GM19035 (cell line): ENCODE data around the gene CRYBA4.

ENCODE experiments used
- ATAC-seq: cut with Tn5 transposase; IDR thresholded peaks from one replicate; pipeline ENCODE4 v1.9.1; 2021; ENCODE audit not compliant: unreplicated experiment

CRYBA4 gene

GRCh38 chr22:26658671-26659478 is 37.1 kb downstream of the CRYBA4 start:
- peak; percentile 59 for ATAC-seq

DNA sequence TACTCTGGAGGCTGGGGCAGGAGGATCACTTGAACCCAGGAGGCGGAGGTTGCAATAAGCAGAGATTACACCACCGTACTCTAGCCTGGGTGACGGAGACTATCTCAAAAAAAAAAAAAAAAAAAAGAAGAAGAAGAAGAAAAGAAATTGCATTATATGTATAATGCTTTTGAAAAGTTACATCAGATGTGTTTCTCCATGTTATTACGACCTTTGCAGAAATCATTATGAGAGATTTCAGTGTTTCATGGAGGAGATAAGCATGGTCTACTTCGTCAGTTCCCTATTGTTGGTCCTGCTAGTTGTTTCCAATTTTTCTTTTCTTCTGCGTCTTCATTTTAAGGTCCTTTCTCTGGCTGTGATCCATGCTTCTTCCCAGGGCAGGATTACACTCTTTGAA is 38.6 kb downstream of the CRYBA4 start:
- no peak for ATAC-seq

DNA sequence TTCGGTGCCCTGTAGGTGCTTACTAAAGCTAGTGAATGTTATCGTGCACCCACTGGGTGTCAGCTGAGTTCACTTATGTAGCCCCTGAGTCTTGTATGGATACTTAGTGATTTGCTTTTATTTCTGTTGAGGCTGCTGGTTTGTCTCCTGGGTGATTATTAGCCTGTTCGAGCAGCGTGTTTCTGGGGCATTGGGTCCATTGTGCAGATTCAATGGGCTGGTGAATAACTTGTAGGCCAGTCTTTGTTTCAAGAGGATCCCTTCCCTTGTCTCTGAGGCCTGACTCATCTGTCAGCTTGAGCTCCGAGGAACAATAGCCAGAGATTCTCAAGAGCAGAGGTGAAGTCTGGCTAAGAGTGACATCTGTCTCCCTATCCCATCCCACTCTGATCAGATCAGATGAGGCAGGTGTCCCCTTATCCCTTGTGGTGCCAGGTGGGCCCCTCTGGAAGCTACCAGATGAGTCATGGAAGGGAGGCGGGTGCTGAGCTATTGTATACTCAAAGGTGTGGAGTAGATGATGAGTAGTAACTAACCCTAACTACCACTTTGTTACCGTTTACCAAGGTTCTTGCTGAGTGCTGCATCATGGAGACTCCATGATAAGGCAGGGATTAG is 39.3 kb downstream of the CRYBA4 start:
- no peak for ATAC-seq

- ATAC-seq = no peak
These were observed 40.4 kb downstream of the CRYBA4 start for GRCh38 chr22:26662160-26662559.

DNA sequence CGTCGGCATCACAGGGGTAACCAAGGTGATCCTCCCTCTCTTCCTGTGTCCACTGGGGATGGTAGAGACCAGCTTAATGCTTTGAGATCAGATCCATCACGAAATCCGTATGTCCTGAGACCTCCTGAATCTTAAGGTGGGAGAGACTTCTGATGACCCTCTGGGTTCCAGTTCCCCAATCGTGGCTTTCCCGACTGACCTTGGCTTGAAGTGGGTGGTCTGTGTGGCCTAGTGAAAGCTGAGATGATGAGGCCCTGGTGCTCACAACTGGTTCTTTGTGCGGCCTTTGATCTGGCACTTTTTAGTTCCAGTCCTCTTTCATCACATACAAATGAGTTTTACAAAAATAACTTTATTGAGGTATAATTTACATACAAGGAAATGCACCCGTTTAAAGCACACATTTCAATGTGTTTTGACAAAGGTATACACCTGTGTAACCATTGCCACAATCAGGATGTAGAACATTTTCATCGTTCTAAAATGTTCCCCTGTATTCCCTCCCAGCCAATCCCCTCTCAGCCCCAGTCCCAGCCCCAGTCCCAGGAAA is 41.7 kb downstream of the CRYBA4 start:
- no peak for ATAC-seq

DNA sequence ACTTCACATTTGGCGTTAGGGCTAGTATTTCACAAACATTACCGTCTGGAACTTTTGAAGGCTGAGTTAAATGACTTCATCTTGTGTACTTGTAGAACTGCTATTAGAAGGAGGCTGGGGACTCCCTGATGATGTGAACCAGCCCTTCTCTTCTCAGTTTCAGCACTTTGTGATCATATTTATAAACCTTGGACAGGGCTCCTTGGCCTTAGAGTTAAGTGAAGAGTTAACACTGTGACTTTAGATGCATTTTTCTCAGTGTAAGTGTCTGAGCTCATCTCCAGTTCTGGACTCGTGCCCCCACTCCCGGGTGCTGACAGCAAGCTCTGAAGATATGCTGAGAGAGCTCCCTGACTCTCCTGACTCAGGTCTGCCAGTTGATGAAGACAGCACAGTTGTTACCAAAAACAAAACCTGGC is 44.1 kb downstream of the CRYBA4 start:
- peak; percentile 11 for ATAC-seq

- ATAC-seq = no peak
These were observed 45.4 kb downstream of the CRYBA4 start for GRCh38 chr22:26667140-26667539.

- no peak for ATAC-seq
These were observed 47.3 kb downstream of the CRYBA4 start for GRCh38 chr22:26669060-26669481.

- no peak for ATAC-seq
These were observed 48.7 kb downstream of the CRYBA4 start for GRCh38 chr22:26670459-26670858.

DNA sequence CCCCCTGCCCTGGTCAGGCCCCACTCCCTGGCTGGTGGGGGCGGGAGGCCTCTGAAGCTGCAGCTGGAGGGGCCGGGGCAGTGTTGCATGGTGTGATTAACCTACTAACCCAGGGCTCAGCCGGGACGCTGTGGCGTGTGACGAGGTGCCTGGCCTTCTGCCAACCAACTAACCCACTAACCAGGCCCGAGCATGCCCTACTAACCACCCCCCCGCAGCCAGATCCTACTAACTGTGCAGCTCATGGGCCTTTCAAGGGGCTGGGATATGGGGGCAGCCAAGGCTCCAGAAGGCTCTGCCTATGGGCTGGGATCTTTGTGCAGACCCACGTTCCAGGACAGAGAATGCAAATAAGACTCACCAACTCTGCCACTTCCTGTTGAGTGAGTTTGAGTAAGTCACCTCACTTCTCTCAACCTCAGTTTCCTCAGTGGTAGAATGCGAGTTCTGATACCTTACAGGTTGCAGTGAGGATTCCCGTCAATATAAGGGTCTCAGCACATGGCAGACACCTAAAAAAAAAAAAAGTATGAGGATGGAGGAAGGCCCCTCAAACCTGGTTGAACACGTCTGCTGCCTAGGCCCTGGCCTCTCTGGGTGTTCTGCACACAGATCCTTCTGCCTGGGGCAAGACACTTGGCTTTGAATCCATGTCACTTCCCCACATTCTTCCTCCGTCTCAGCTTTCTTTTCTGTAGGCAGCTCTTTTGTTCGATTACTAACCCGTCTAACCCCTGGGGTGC is 49.7 kb downstream of the CRYBA4 start:
- peak; percentile 25 for ATAC-seq

DNA sequence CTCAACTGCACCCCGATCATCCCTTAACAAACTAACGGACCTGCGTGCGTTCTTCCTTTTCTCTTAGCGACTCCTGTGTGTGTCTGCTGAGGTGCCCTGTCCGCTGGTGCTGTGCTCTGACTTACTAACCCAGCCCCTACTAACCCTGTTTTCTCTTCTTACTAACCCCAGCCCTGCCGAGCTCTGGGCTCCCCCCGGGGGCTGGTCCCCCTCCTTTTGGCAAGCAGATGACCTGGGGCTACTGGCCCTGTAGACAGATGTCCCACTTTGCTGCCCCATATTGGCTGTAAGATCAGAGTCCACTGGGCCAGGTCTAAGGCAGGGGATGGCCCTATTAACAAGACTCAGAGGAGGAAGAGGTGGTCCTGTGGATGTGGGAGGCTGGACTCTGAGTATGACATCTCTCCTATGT is 50.3 kb downstream of the CRYBA4 start:
- no peak for ATAC-seq

DNA sequence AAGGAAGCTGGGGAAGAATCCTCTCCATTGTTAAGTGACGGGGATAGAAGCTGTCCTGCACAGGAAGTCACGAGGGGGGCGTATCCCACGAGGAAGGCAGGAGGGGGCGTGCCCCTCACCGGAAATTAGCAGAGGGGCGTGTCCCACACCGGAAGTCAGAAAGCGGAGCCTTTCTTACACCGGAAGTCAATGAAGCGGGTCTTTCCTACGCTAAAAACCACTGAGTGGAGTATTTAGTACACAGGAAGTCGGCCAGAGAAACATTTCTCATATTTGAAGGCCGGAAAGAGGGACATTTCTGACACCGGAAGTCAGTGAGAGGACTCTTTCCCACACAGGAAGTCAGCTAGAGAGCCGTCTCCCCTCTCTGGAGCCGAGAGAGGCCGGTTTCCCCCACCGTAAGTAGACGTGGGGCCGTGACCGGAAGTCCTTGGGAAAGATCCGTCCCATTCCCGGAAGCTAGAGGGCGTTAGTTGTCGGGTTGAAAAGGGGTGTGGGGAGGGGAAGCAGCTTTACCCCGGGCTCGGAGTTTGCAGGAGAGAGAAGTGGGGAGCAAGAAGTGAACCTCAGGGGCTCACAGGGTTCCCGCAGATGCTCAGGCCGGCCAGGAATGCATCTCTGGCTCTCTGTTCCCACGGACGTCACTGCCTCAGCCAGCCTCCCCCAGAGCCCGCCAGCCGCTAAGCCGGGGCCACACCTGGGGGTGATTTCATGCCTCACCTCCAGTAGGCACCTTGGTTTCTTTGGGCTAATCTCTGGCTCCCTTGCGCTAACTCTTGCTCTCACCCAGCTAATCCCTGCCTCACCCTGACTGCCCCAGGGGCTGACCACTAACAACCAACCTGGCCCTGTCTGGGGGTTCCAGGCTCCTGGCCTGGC is 51.1 kb downstream of the CRYBA4 start:
- peak; percentile 69 for ATAC-seq

DNA sequence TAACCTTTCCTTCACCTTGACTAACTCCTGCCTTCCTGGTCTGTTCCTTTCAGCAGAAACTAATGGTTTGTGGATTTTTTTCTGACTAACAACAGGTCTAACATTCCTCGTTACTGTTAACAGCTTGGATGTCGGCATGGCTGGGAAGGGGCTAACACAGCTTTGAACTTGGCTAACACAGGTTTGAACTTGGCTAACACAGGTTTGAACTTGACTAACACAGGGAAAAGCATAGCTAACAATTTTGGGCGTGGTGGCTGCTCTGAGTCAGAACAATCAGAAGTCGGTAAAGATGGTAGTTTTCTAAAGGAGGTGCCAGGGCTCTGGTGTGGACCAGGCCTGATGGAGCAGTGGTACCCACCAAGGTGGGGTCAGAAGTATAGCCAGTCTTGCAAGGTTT is 51.7 kb downstream of the CRYBA4 start:
- no peak for ATAC-seq

DNA sequence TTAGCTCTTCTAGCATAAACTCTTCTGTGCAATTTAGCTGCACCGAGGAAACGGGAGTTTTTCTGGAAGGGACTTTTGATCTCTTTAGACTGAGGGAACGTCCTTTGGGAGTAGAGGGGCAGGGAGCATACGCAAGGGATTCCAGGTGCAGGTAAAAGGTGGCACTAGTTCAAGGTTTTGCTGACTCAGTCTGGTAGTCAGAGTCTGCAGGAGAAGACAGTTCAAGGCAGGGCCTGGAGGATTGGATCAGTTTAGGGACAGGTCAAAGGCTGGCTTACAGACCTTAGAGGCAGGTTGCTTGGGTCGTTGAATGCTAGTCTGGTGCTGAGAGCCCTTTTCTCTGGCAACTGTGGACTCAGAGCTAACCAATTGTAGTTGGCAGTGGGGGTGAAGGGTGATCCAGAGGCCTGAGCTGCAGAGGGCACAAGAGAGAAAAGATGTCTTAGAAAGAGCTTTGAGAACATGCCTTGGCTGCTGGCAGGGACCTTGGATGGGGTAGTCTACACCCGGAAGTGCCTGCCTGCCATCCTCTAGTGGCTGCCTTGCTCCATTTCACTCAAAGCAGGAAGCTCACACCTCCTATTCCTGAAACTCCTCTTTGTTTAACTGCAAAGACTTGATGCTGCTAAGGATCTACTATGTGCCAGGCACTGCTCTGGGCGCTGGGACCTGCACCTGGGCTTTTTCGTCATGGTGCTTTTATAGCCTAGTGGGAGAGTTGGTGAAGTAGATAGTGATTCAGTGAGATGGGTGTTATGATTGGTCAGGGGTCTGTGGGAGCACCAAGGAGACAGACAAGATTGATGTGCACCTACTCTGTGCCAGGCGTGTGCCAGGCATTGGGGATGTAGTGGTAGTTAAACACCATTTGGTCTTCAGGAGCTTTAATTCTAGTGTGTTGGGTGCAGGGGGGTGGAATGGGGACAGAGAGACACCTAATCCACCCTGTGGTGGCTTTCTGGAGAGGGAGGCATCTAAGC is 52.7 kb downstream of the CRYBA4 start:
- no peak for ATAC-seq

DNA sequence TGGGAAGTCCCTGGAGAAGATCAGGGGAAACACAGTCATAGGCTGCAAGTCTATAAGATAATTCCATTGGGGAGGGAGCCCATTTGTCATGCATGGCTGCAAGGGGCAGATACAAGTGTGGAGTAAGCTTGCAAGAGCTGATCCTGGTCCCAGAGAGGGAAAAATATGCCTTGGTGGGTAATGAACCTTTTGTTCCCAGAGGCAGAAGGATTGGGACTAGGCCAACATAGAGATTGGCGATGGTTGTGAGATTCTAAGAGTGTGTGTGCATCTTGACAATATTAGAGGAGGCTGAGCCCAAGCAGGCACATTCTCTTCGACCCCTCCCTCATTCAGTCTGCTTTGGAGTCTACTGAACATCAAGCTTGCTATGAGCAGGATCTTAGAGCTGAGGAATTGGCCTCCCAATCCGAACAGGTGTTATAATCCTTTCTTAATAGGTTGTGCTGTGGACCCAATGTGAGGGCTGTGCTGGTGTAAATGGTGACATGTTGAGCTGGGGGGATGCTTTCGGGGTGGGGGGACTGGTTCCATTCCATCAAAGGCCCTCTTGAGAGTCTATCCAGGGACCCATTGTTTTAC is 54.0 kb downstream of the CRYBA4 start:
- ATAC-seq = no peak

DNA sequence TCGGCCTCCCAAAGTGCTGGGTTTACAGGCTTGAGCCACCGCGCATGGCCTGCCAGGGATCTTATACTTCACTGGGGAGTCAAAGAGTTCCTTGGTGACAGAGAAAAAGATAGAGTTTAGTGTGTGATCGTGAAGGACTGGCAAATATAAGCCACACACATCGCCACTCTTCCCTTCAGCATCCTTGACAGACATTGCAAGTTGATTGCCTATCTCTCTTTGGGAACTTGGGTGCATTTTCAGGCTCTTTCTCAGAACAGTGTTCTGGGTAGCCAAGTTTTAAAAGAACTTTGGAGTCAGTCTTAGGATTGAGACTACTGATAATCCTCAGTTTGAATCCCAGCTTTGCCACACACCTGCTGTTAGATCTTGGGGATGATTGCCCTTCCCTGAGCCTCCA is 55.5 kb downstream of the CRYBA4 start:
- no peak for ATAC-seq

DNA sequence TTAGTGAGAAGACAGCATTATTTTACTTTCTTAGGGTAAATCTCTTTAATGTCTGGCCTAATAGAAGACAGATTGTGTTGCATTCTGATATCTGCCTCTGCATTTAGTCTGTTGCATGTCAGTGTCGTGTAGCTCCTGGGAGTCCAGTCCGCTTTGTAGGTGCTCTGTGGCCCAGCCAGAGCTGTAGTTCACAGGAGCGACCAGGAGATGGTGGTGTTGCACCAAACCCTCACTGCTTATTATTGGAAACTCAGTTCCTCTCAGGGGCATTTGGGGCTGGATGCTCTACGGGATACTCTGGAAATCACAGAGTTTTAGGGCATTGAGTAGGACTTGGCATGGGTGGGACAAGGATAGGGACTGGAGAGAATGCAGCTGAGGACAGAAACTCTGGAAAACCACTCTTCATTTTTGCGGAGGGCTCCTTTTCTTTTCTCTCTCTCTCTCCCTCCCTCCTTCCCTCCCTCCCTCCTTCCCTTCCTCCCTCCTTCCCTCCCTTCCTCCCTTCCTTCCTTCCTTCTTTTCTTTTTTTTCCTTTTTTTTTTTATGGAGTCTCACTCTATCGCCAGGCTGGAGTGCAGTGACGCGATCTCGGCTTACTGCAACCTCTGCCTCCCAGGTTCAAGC is 57.4 kb downstream of the CRYBA4 start:
- no peak for ATAC-seq
